ENCODE results near the gene SLC4A3. TPM values are rescaled to one million over a fixed set of nuclear protein-coding genes. Genes with fewer than 3 reads are reported as not detected.
"Not testable (repeated sequence)": the region's sequence is repeated elsewhere in the genome, so short reads cannot be mapped to it uniquely, and the experiment has no call there.

The SLC4A3 gene
- total RNA-seq, 1 donor from 2014 or later = 0.20 TPM

- ATAC-seq (no peak), DNase-seq (ENCODE audit: low spot score) (no peak)
Measured at GRCh38 chr2:219676586-219676985, 49.2 kb downstream of the SLC4A3 start.

- no peak for ATAC-seq
- no peak for DNase-seq (ENCODE audit: low spot score)
Measured at GRCh38 chr2:219679041-219679440, 51.6 kb downstream of the SLC4A3 start.

GRCh38 chr2:219679571-219679970 is 52.1 kb downstream of the SLC4A3 start:
- ATAC-seq = no peak
- no peak for DNase-seq (ENCODE audit: low spot score)

GRCh38 chr2:219680958-219681693 is 53.7 kb downstream of the SLC4A3 start:
- no peak for ATAC-seq
- no peak for DNase-seq (ENCODE audit: low spot score)

GRCh38 chr2:219681694-219682300 is 54.4 kb downstream of the SLC4A3 start:
- DNase-seq (ENCODE audit: low spot score) (no peak), ATAC-seq (no peak)

GRCh38 chr2:219683474-219683873 is 56.0 kb downstream of the SLC4A3 start:
- DNase-seq (ENCODE audit: low spot score); ATAC-seq: not testable (repeated sequence)

- peak; percentile 99 for ATAC-seq
- peak; percentile 76 for DNase-seq (ENCODE audit: low spot score)
Measured at GRCh38 chr2:219684721-219685689, 57.6 kb downstream of the SLC4A3 start.

GRCh38 chr2:219687272-219687671 is 59.8 kb downstream of the SLC4A3 start:
- DNase-seq (ENCODE audit: low spot score) (no peak), ATAC-seq (no peak)

- ATAC-seq (no peak), DNase-seq (ENCODE audit: low spot score) (no peak)
Measured at GRCh38 chr2:219687882-219688559, 60.6 kb downstream of the SLC4A3 start.

- no peak for ATAC-seq
- DNase-seq (ENCODE audit: low spot score) = no peak
Measured at GRCh38 chr2:219688560-219689445, 61.4 kb downstream of the SLC4A3 start.

GRCh38 chr2:219689676-219690628 is 62.5 kb downstream of the SLC4A3 start:
- no peak for DNase-seq (ENCODE audit: low spot score)
- ATAC-seq = peak; percentile 70

- DNase-seq (ENCODE audit: low spot score) (no peak), ATAC-seq (no peak)
Measured at GRCh38 chr2:219691571-219691970, 64.1 kb downstream of the SLC4A3 start.

Other genes starting within 250 kb of the SLC4A3 start
- 37.4 TPM for gene DNPEP, start 239.7 kb upstream of the SLC4A3 start, total RNA-seq
- 1.8 TPM for gene DES, start 209.3 kb upstream of the SLC4A3 start, total RNA-seq
- 1.5 TPM for gene SPEG, start 192.8 kb upstream of the SLC4A3 start, total RNA-seq
- gene GMPPA, start 128.7 kb upstream of the SLC4A3 start, total RNA-seq = 43.4 TPM
- gene ASIC4, start 113.1 kb upstream of the SLC4A3 start, total RNA-seq = 0.05 TPM
- 55.1 TPM for gene CHPF, start 83.8 kb upstream of the SLC4A3 start, total RNA-seq
- gene TMEM198, start 83.6 kb upstream of the SLC4A3 start, total RNA-seq = 2.1 TPM
- gene OBSL1, start 56.1 kb upstream of the SLC4A3 start, total RNA-seq = 43.6 TPM
- 0.20 TPM for gene INHA, start 55.3 kb upstream of the SLC4A3 start, total RNA-seq
- 7.7 TPM for gene STK11IP, start 29.8 kb upstream of the SLC4A3 start, total RNA-seq

All from left lobe of liver (tissue), 2 donors.